ENCODE measurements around the gene HCN4.

DNA sequence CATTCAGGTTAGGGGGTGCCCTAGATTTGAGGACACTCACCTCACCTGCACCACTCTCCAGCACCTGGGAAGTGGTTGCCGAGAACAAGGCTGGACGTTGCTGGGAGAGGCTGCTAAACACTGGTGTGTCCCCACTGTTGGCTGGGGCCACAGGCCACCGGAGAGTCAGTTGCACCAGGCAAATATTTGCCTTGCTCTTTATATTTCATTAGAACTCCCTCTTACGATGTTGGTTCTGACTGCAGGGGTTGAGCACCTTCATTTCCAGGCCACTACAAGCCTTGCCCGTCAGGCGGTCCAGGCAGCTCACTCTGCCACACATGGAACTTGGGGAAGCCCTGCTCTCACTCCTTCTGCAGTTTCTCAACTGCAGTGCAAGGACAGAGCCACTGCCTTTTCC, 30.7 kb downstream of the HCN4 start:
- TF ChIP-seq, protein P1, sequence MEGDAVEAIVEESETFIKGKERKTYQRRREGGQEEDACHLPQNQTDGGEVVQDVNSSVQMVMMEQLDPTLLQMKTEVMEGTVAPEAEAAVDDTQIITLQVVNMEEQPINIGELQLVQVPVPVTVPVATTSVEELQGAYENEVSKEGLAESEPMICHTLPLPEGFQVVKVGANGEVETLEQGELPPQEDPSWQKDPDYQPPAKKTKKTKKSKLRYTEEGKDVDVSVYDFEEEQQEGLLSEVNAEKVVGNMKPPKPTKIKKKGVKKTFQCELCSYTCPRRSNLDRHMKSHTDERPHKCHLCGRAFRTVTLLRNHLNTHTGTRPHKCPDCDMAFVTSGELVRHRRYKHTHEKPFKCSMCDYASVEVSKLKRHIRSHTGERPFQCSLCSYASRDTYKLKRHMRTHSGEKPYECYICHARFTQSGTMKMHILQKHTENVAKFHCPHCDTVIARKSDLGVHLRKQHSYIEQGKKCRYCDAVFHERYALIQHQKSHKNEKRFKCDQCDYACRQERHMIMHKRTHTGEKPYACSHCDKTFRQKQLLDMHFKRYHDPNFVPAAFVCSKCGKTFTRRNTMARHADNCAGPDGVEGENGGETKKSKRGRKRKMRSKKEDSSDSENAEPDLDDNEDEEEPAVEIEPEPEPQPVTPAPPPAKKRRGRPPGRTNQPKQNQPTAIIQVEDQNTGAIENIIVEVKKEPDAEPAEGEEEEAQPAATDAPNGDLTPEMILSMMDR (IDR thresholded peaks at IDR 0.05 in 4 of 5, conservative IDR thresholded peaks at IDR 0.05 in 1 of 5): no peak
- no peak for TF ChIP-seq POLR2A (IDR thresholded peaks at IDR 0.05)
